ENCODE results near the gene KIF18B. TPM values are rescaled to one million over a fixed set of nuclear protein-coding genes. Genes with fewer than 3 reads are reported as not detected.

The KIF18B gene
- total RNA-seq, 1 donor from 2014 or later: 0.89 TPM

DNA sequence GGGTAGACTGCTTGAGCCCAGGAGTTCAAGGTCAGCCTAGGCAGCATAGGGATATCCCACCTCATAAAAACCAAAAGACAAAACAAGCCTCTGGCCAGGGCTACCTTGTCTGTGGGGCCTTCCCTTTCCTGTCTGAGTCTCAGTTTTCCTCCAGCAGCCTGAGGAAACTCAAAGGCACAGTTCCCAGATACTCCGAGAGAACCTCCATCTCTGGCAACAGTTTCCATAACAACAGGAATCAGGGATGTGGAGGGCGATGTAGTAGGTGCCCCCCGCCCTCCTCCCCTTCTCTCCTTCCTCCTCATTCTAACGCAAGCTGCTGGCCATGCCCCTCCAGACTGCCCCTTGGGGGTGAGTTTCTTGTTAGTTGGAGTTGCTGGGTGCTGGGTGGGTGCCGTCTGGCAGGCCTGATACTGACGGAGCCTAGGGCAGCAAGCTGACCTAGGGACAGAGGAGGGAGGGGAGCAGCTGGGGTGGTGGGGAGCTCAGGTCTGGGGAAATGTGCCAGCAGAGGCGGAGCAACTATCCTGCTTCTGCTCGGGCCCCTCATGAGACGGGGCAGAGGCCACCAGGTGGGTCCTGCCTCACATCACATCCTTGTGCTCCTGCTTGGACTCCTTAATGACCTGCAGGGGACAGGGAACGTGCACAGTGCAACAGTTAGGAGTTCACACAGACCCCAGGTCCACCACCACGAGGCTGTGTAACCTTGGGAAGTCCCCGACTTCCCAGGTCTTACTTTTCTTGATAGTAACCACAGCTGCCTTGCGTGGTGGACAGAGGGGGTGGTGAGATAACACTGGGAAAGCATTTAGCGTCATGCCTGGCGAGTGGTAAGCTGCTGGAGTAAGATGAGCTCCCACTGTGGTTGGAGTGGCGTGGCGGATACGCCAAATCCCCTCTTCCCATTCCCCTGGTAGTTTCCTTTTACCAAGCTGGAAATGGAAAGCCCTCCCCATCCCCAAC is 40.5 kb downstream of the KIF18B start:
- intact Hi-C loops (cut with DNase I): no loop called here
- no peak for TF ChIP-seq CTCF (IDR thresholded peaks at IDR 0.05)
- Histone ChIP-seq H3K4me3 (no peak overlapping the region), H3K27ac (no peak overlapping the region), H3K4me1 (peaks cover 10% of the 10 kb centered on the region), H3K9me3 (no peaks in the 10 kb centered on the region), H3K36me3 (no peaks in the 10 kb centered on the region), H3K27me3 (ENCODE audit: low read depth) (peaks cover 9% of the 10 kb centered on the region)
- ATAC-seq: no peak
- no peak for DNase-seq

DNA sequence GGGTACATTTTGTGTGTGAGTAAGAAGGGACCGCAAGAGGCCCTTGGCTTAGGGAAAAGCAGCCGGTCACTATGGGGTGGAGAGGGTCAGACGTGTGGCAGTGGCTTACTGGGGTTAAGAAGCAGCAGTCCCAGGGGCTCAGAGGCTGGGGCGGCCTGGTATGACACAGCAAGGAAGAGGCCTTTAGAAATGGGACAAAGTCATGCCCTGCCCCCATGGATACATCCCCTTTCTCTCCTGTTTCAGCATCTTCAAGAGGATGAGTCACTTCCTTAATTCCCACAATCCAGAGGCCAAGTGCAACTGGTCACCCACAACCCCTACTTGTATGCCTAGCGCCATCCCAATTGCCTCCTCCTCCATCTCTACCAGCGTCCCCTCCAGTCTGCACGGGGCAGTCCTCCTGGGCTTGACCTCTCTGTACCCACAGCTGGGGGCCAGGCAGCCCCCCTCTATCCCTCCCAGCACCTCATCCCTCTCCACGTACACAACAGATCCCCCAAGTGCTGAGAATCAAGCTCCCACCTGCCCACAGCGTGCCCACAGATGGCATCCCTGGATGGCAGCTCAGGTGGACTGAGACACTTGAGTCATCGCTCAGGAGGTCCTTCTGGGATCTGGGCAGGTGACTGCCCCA is 41.4 kb downstream of the KIF18B start:
- no peak for TF ChIP-seq CTCF (IDR thresholded peaks at IDR 0.05)
- H3K27ac ChIP-seq: no peak overlapping the region
- peak; percentile 21 to 29 for ATAC-seq
- H3K36me3 ChIP-seq: no peaks in the 10 kb centered on the region
- DNase-seq: no peak
- intact Hi-C loops (cut with DNase I): no loop called here
- no peak overlapping the region for H3K4me3 ChIP-seq
- H3K9me3 ChIP-seq: no peaks in the 10 kb centered on the region
- H3K27me3 ChIP-seq (ENCODE audit: low read depth): peaks cover under 1% of the 10 kb centered on the region
- peaks cover 4% of the 10 kb centered on the region for H3K4me1 ChIP-seq

- intact Hi-C loops (cut with DNase I): no loop called here
- Histone ChIP-seq H3K27ac (no peak overlapping the region), H3K4me1 (peaks cover 9% of the 10 kb centered on the region), H3K9me3 (no peaks in the 10 kb centered on the region), H3K4me3 (no peak overlapping the region), H3K36me3 (no peaks in the 10 kb centered on the region), H3K27me3 (ENCODE audit: low read depth) (no peaks in the 10 kb centered on the region)
- no peak for TF ChIP-seq CTCF (IDR thresholded peaks at IDR 0.05)
- ATAC-seq (no peak), DNase-seq (no peak)
Observed at GRCh38 chr17:44905006-44906000, 42.3 kb downstream of the KIF18B start.

DNA sequence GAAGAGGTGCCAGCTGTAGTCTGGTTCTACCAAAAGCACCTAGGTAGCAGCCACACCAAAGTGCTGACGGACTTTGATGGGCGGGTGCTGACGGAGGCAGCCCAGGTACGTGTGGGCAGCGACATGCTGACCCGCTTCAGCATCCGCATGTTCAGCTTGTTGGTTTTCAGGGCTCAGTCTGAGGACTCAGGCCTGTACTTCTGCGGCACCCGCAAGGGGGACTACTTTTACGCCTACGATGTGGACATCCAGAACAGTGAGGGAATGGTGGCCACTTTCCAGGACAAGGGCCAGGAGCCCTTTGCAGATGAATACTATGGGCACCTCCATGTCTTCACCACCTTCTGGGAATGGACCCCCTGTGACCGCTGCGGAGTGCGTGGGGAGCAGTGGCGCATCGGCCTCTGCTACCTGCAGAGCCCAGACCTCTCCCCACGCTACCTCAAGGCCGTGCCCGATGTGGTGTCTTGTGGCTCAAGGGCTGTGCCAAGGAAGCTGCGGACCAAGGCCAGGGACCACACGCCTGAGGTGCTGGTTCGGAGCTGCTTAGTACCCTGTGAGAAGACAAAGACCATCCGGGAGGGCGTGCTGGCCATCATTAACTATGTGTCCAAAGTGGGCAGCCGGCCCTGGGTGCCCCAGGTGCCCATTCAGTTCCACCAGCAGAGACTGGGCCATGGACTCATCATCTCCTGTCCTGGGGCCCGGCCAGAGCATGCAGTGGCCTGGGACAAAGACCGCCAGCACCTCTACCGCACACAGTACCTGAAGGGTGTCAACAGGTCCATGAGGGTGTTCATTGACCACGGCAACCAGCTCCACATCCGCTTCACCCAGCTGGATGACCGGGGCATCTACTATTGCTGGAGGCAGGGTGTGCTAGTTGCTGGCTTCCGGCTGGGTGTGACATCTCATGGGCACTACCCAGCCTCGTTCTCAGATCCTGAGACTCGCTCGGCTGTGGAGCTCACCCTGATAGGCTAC is 43.3 kb downstream of the KIF18B start:
- Histone ChIP-seq H3K27ac (no peak overlapping the region), H3K36me3 (no peaks in the 10 kb centered on the region), H3K4me3 (no peak overlapping the region), H3K4me1 (peaks cover 15% of the 10 kb centered on the region), H3K27me3 (ENCODE audit: low read depth) (no peaks in the 10 kb centered on the region), H3K9me3 (no peaks in the 10 kb centered on the region)
- DNase-seq (no peak), ATAC-seq (no peak)
- intact Hi-C loops (cut with DNase I): no loop called here
- no peak for TF ChIP-seq CTCF (IDR thresholded peaks at IDR 0.05)
